HG03442 (cell line): ENCODE data around the gene DYNLT1.
"Not testable (repeated sequence)": the region's sequence is repeated elsewhere in the genome, so short reads cannot be mapped to it uniquely, and the experiment has no call there.

Experiments used
- ATAC-seq: cut with Tn5 transposase; IDR thresholded peaks from one replicate; pipeline ENCODE4 v1.9.1; 2021; ENCODE audit warnings: mild to moderate bottlenecking, moderate library complexity; ENCODE audit not compliant: unreplicated experiment

DYNLT1 gene

DNA sequence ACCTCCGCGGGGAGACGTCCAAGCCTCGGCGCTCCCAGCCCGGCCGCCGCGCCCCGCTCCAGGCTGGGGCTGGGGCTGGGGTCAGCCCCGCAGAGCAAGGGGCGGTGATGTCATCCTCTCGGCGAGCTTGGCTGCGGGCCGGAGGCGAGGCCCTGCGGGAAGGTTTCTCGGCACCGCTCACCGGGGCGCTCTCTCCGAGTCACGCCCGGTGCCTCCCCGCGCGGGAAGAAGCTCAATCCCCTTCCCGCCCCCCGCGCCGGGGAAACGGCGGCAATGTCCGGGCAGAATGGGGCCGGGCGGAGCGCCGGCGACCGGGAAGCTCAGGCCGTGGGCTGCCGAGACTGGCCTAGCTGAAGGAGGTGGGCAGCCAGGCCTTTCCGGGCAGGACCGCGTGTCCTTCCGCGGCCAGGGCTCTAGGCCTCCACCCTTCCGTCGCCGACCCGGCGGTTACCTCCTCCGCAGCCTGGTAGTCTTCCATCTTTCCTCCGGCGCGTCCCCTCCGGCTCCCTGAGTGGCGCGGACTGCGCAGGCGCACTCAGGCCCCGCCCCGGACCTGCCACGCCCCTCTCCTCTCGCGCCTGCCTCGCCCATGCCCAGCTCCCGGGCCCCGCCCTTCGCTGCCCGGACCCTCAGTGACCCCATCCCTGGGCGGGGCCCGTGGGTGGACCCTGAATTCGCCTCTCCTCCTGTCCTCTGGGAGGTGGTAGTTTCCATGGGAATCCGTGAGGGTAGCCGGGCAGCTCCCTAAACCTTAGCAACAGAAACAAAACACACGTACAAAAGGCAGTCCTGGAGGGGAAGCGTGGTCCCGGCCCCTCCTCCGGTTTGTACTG, at the start of gene DYNLT1:
TSS of gene DYNLT1 (minus strand) at position 513 of the 833 bp plus-strand sequence. CDS start at position 478, 35 bp downstream.
- ATAC-seq: peak; percentile 55

GRCh38 chr6:158688860-158689259, 44.3 kb upstream of the DYNLT1 start:
- no peak for ATAC-seq

- no peak for ATAC-seq
Observed at GRCh38 chr6:158687506-158687905, 43.0 kb upstream of the DYNLT1 start.

DNA sequence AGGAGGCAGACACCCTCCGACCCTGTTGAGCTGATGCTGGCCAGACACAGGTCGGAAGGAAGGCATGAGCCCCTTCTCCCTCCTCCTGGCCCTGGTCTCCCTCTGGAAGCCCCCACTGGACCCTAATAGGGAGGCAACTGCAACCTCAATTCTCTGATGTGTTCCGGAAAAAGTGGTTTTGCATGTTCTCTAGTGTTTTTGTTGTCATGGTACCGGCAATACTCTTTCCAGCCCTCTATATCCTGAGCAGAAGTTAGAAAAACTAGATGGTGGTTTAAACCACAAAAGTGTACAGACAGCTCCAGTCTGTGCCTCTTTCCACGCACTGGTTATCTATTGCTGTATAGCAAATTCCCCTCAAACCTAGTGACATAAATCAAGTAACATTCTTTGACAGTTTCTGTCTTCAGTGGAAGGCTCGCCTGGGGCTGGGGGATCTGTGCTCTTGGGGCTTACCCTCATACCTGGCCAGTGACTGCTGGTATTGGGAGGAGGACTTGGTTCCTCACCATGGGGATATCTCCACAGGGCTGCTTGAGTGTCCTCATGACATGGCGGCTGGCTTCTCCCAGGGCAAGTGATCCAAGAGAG, 42.3 kb upstream of the DYNLT1 start:
- ATAC-seq: peak; percentile 64

GRCh38 chr6:158686311-158686710, 41.8 kb upstream of the DYNLT1 start:
- no peak for ATAC-seq

- no peak for ATAC-seq
Observed at GRCh38 chr6:158684745-158685324, 40.3 kb upstream of the DYNLT1 start.

- ATAC-seq: no peak
Observed at GRCh38 chr6:158684311-158684710, 39.8 kb upstream of the DYNLT1 start.

DNA sequence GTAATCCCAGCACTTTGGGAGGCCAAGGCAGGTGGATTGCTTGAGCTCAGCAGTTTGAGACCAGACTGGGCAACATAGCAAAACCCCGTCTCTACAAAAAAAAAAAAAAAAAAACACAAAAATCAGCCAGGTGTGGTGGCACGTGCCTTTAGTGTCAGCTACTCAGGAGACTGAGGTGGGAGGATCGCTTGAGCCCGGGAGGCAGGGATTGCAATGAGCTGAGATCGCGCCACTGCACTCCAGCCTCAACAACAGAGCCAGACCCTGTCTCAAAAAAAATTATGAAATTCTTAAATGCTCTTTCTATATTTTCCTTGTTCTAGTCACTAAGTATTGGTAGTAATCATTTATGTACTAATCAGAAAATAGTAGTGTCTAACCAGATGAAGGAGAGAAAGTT, 35.9 kb upstream of the DYNLT1 start:
- no peak for ATAC-seq

DNA sequence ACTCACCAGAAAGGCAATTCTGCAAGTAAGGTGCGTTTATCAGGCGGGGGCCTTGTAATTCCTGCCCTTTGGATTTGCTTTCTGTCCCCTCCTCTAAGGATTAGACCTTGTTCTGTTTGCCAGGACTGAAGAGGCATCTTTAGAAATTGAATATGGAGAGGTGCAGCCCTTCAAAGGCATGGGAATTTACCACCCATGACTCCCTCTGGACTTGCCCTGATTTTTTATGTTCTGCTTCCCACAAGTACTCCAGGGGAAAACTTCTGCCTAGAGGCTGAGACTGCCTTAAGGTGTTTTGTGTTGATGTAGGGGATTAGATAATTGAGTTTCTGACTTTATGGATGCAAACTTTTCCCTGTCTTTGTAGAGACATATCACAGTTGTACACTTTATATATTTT, 35.5 kb upstream of the DYNLT1 start:
- no peak for ATAC-seq

DNA sequence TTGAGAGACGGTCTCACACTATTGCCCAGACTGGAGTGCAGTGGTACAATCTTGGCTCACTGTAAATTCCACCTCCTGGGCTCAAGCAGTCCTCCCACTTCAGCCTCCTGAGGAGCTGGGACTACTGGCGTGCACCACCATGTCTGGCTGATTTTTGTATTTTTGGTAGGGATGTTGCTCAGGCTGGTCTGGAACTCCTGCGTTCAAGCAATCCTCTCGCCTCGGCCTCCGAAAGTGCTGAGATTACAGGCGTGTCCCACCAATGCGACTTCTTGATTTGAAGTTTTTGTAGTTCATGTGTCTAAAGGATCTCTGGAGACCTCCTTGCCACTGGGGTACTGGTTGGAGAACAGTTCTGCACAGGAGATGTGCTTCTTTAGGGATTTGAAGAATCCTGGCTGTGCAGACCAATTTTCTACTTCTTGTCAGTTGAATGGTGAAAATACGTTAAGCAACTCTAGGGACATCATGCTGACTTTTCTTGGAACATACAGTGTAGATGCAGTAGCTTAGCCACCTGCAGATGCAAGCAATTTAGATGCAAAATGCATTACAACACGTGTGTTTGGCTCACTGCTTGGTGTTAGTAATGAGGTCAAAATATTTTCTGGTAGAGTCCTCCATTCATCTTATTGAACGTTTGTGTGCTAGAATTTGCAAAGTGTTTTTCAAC, 33.5 kb upstream of the DYNLT1 start:
- no peak for ATAC-seq

DNA sequence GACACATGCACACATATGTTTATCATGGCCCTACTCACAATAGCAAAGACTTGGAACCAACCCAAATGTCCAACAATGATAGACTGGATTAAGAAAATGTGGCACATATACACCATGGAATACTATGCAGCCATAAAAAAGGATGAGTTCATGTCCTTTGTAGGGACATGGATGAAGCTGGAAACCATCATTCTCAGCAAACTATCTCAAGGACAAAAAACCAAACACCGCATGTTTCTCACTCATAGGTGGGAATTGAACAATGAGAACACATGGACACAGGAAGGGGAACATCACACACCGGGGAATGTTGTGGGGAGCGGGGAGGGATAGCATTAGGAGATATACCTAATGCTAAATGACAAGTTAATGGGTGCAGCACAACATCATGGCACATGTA, 32.6 kb upstream of the DYNLT1 start:
- ATAC-seq: not testable (repeated sequence)

DNA sequence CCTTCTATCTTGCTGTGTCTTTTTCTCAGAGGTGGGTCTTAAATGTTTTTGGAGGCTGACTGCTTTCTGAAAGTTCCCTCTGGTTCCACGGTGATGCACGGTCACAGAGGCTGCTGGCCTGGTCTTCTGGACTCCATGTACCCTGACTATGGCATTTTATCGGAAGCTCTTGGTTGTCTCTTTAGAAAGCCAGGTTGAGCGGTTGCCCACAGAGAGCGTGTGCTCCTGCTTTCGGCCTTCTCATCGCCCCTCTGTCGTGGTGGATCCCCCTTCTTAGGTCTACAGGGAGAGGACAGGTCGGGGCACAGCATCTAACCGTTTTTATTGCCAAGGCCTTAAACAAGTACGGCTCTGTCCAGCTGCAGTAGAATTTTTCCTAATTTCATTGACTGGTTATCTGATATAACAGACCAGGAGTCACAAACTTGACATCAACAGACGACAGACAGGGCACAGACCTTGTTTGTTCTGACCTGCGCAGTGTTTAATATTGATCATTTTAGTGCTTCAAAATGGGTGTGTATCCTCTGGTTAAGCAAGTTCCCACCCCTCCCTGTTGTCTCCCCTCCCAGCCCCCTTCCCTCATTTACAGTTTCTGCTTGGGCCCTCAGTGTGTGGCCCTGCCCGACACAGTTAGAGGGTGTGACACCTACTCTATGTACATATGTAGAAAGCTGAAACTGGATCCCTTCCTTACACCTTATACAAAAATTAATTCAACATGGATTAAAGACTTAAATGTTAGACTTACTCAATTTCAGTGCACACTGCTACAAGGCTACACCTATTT, 30.0 kb upstream of the DYNLT1 start:
- ATAC-seq: no peak

- ATAC-seq: no peak
Observed at GRCh38 chr6:158672726-158673125, 28.2 kb upstream of the DYNLT1 start.

DNA sequence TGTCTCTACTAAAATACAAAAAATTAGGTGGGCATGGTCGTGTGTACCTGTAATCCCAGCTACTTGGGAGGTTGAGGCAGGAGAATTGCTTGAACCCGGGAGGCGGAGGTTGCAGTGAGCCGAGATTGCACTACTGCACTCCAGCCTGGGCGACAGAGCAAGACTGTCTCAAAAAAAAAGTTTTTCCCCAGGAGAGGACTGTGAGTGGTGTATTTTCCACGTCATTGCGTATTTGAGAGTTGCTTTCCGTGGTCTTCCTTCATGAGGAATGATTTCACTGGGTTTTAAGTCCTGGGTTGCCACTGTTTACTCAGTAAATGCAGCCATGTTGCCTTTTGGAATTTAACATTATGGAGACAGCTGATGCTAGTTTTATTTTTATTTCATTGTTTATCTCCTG, 27.6 kb upstream of the DYNLT1 start:
- not testable (repeated sequence) for ATAC-seq

GRCh38 chr6:158669145-158670035, 24.8 kb upstream of the DYNLT1 start:
- no peak for ATAC-seq

DNA sequence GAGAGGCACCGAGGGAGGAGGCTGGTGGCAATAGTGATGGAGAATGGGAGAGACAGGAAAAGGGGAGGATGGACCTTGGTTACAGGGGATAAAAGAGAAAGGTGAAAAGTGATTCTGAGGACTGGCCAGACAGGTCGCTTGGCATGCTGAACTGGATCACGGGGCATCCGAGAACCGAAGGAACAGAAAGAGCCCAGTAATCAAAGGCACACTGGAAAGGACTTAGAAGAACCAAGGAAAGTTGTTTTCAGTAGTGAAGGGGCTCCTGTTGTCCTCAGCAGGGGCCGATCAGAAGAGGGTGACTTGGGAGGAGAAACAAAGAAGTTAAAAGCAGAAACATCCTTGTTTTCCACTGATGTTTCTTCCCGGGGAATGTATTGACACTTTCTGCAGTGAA, 24.2 kb upstream of the DYNLT1 start:
- ATAC-seq: no peak

DNA sequence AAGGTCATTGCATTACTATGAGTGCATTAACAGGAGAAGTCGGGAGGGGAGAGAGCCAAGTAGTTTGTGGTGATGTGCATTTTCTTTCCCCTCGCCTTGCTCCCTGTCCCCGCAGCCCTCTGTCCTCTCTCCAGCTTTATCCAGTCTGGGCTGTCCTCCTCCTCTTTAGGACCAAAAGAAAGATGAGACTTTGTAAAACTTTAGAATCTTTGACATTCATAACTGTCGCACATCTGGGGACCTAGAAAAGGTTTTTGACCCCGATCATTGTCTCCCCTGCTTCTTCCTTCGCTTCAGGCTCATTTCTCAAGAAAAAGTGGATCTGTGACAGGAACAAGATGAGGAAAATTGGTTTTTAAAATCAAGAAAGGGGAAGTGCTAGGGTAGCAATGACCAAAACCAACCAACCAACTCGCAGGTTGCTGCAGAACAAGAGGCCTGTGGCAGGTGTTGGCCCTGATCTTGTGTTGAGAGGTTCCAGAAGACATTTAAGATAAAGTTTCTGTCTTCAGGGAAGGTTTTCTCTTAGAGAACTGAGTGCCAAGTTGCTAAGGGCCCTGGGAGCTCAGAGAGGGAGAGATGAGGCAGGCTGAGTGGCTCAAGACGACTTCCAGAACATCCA, 22.9 kb upstream of the DYNLT1 start:
- ATAC-seq: no peak

- ATAC-seq: no peak
Observed at GRCh38 chr6:158666628-158667359, 22.3 kb upstream of the DYNLT1 start.

- no peak for ATAC-seq
Observed at GRCh38 chr6:158665332-158665731, 20.8 kb upstream of the DYNLT1 start.
